HG03521 (cell line): ENCODE results near the gene TTYH2.
"Not testable (repeated sequence)": the region's sequence is repeated elsewhere in the genome, so short reads cannot be mapped to it uniquely, and the experiment has no call there.

Source experiments
- ATAC-seq: cut with Tn5 transposase; IDR thresholded peaks from one replicate; pipeline ENCODE4 v1.9.1; 2021; ENCODE audit warnings: mild to moderate bottlenecking, moderate library complexity; ENCODE audit not compliant: unreplicated experiment

The TTYH2 gene

DNA sequence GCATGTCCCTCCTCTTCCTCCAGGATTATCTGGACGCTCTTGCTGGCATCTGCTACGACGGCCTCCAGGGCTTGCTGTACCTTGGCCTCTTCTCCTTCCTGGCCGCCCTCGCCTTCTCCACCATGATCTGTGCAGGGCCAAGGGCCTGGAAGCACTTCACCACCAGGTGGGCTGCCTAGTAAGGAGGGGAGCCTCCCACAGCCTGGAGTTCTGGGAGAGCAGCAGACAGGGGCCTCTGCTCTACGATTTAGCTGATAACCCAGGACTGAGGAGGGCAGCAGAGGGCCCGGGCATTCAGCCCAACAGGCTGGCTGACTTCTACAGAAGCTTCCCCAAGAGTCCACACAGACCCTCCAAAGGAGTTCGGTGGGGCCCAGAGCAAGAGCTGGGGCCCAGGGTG, 38.8 kb downstream of the TTYH2 start:
- ATAC-seq = no peak

DNA sequence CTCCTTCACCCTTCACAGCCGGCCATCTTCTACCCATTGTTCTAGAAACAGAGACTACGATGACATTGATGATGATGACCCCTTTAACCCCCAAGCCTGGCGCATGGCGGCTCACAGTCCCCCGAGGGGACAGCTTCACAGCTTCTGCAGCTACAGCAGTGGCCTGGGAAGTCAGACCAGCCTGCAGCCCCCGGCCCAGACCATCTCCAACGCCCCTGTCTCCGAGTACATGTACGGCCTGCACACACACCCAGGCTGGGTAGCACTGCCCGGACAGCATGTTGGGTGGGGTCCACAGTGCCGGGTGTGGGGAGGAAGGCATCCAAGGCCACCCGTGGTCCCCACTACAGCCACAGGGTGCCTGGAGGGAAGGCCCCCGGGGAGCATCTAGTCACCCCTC, 39.7 kb downstream of the TTYH2 start:
- no peak for ATAC-seq

DNA sequence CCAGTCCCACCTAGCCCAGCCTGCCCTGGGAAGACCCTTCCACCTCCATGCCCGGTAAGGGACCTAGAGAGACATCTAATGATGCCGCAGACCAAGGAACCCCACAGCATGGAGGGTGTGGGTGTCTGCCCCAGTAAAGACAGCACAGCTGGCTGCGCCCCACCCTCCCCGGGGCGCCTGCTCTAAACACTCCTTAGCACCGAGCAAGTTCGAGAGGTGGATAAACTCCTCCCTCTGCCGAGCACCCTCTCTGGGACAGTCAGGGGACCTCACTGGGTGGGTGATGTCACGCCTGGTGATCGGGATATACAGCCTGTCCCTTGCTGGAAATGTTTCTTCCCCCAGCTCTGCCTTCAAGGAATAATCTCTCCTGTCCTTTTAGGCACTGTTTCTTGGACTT, 43.9 kb downstream of the TTYH2 start:
- no peak for ATAC-seq

DNA sequence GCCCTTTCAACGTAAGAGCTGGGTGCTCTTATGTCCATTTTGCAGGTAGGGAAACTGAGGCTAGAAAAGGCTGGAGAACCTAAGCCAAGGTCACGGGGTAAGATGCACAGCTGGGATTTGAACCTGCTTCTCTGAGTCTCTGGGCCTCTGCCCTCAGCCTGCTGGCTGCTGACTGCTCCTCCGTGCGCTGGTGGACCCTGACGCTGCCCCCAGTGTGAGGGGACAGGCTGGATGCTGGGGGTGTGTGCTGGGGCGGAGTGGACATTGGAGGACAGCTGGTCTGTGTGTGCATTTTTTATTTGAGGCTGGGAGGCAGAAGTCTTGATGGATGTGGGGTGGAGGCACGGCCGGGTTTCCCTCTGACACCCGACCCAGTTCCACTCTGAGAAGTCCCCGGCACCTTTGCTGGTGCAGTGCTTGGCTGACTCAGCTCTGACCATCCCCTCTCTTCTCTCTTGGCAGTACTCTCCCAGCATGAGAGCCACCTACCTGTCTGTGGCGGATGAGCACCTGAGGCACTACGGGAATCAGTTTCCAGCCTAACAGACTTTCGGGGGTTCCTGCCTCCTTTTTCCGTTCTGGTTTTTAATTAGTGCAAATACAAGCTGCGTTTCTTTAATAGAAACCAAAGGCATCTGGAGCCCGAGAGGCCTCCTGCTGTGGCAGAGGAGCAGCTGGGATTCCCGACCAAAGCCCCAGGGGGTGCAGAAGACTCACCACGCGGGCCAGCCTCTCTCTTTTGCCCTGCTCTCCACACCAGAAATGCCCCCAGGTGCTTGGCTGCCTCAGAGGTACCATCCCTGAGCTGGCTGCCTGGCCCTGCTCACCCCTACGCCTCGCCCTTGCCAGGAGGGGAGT, 46.5 kb downstream of the TTYH2 start:
- no peak for ATAC-seq

DNA sequence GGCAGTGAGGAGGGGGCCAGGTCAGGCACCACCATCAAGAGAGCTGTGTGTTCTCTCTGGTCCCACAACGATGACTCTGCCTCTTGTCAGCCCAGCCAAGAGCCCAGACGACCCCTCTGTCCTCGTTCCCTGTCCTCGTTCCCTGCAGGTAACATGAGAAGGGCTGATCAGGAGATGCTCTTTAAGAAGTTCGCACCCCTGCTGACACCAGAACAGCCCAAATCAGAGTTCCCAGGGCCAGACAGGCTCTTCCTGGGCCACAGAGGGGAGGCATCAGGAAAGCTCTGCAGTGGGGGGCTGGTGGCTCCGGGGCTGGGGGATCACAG, 47.1 kb downstream of the TTYH2 start:
- ATAC-seq = no peak

DNA sequence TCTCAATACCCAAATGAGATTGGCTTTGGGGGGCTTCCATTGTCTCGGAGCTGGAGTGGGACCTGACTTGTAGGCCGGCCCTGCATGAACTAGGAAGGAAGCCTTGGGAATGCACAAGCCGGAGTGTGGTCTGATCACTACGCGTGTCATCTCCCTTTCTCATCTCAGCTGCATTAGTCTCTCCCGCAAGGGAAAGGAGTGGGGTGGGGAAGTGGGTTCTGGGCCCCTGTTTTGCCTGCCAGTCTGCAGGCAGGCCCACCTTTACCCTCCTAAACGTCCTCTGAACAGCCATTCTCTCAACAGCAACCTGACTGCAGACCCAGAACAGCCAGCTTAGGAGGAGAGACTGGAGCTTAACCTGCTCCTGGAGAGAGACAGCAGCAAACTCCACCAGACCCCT, 49.2 kb downstream of the TTYH2 start:
- ATAC-seq = no peak

DNA sequence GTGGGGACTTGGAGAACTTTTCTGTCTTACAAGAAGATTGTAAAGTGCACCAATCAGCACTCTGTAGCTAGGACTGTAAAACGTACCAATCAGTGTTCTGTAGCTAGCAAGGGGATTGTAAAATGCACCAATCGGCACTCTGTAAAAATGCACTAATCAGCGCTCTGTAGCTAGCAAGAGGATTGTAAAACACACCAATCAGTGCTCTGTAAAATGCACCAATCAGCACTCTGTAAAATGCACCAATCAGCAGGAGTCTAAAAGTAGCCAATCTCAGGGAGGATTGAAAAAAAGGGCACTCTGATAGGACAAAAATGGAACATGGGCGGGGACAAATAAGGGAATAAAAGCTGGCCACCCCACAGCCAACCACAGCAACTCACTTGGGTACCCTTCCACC, 53.7 kb downstream of the TTYH2 start:
- ATAC-seq = not testable (repeated sequence)

DNA sequence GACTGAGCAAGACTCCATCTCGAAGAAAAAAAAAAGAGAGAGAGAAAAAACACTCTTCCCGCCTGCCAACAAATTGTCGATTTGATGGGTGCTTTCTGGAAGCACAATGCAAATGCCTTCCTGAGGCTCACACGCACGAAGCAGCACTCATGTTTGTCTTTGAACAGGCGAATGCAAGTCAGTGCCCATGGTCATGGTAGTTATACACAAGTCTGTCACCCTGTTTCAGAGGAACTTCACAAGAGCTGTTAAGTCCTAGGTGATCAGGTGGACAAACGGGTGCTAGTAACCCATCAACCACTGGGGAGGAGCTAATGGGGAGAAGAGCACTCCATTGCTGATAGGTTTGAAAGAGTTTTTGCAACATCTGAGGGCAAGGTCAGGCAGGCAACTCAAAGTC, 54.2 kb downstream of the TTYH2 start:
- ATAC-seq = no peak

DNA sequence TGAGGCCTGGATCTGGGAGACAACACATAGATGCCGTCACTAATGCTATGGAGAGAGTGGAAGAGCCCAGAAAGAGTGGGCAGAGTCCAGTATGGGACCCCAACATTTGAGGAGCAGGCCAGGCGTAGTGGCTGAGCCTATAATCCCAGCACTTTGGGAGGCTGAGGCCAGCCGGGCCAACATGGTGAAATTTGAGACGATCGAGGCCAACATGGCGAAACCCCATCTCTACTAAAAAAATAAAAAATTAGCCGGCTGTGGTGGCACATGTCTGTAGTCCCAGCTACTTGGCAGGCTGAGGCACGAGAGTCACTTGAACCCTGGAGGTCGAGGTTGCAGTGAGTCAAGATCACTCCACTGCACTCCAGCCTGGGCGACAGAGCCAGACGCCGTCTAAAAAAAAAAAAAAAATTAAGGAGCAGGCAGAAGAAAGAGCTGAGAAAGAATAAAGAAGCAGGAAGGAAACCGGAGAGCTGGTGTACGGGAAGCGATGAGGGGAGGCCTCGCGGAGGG, 54.7 kb downstream of the TTYH2 start:
- ATAC-seq = no peak

DNA sequence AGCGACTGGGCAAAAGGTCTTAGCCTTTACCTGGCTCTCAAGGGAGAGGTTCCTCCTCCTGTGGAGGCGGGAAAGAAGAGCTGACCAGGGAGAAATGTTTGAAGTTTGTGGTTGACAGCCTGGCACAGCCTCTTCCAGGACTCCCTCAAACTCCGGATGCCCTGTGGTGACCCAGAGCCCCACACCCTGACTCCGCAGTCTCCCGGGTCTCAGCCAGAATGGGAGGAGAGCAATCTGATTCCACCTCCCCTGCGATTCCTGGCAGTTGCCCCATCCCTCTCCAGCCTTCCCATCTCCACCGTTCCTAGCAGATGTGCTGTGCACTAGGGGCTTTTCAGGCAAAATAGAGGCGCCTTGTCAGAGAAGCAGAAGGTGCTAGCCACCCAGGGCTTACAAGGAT, 55.2 kb downstream of the TTYH2 start:
- ATAC-seq = no peak

DNA sequence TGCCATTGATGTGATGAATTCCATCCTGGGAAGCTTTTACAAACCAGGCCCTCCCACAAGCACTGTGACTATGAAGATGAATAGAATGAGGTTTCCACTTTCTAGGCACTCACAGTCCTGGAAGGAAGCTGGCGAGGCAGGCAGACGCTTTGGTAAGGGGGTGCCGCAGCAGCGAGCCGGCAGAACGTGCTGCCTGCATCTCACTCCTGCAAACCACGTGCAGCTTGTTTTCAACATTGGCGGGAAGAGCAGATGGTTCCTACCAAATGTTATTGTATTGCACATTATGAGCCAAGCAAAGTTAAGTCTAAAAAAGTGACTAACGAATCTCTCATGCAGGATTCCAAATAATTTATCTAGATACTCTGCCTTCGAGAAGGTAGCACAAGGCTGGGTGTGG, 57.0 kb downstream of the TTYH2 start:
- no peak for ATAC-seq

DNA sequence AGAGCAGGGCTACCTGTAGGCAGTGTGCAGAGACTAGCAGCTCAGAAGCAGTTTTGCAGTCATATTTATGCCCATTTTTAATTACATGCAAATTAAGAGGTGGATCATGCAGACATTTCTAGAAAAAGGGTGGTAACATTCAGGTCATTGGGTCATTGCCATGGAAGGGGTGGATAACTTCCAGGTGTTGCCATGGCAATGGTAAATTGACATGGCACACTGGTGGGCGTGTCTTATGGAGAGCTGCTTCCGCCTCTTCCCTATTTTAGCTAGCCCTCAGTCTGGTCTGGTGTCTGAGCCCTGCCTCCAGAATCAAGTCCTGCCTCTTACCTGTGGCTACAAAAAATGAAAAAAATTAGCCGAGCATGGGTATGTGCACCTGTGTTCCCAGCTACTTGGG, 57.9 kb downstream of the TTYH2 start:
- no peak for ATAC-seq

DNA sequence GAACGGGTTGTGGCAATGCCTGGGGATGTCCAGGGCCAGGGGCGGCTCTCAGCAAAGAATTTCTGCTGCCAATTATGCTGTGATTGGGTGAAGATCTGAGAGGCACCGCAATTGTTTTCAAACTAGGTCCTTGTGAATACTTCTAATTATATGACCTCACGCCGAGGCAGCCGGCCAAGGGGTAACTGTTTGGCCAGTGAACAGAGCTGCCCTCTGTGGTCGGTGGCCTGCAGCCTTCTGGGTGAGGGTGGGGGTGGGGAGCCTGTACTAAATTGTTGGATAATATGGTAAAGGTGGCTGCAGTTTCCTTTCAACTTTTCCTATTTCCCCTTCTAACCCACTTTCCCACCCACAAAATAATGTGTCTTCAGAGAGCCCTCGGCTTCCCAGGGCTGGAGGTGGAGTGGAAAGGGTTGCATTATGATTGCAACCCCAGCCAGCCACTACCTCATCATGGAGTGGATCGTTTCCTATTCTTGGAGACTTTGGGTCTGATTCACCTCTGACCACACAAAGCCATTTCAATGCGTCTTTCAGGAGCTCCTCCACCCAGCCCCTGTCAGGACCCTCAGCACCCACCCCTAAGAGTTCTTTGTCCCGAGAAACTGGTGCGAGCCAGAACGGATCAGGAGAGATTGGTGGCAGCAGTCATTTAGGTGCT, 58.7 kb downstream of the TTYH2 start:
- no peak for ATAC-seq

DNA sequence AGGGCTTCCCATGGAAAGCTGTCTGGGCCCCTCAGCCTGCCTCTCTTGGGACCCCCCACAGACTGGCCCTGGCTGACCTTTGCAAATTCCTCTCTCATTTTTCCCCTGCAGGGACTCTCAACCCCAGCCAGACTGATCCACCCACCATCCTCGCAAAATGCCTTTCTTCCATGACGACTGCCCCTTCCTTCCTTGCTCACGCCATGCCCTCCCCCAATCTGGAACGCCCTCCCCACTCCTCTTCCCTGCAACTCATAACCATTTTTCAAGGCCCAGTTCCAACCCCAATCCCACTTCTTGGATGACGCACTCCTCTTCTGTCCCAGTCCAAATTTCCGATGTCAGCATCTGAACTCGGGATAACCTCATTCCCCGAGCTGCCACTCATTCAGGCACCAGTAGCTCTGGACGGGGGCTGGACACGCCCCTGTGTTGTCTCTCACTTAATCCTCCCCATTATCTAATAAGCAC, 59.4 kb downstream of the TTYH2 start:
- no peak for ATAC-seq

DNA sequence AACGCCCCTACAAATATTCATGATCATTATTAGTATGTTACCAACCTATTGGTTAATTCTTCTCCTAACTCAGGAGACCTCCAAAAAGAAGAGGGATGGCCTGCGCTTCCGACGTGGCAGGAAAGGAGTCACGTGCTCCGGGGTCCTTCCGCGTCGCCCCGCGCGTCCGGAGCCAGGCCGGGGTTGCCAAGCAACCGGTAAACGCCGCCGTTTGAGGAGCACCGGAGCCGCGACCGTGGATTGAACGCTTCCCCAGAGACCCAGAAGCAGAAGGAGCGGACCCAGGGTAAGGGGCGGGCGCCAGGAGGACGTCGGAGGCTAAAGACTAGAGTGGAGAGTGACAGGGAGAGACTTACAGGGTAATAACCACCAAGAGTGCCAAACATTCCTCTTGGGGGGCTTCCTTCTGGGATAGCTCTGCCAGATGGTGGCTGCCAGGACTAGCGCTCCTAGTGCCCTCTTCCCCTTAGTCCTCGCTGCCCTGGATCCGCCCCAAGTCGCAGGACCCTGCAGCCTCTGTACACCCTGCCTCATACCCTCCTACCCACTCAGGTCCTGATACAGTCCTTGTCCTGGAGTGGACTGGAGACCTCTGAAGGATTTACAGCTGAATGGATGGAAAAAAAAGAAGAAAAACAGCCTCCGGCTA, 60.8 kb downstream of the TTYH2 start, which contains the start of gene DNAI2:
Gene DNAI2 (plus strand): TSS at position 175 of the 649 bp plus-strand sequence. CDS start 7,584 bp downstream, outside the sequence.
- no peak for ATAC-seq

DNA sequence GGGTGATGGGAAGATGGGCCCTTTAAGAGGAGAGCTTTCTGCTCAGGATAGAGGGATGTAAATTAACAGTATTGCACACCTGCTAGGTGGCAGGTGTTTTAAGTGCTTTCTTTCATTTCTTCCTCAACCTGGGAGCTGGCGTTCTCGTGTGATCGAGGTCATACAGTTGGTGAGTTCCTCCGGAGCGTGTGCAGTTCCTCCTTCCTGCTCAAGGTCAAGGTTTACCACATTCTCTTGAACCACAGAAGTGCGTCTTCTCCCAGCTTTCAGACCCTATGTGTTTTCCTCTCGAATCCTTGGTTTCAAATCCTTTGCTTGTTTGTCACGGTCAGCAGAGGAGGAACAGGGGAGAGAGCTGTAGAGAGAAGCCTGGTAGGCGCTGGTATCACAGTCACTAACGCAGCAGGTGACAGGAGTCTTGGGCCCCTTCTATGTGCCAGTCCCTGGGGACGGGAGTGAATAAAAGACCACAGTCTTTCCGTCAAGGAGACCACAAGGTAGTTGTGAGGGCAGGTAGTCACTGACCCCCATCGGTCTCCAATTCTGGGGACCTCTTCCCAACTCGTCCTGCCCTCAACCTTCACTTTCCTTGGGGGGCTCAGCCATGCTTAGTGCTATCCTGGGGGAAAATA, 61.5 kb downstream of the TTYH2 start:
- ATAC-seq = no peak

DNA sequence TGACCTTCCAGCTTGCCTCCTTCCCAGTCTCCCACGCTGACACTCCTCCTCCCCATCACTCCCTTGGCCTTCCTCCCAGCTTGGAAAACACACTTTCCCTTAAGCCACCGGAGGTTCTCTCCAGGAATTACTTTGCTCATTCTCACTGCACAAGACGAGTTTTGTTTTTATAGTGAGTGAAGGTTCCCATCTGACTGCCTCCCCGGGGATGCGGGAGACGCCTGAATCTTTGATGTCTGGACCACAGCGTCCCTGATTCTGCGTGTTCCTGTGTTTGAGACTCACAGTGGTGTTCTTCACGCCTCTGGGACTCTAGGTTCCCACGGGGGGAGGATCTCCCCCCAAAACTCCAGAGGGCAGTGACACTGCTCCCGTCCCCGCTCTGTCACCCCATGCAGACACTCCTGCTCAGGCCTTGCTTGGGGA, 62.7 kb downstream of the TTYH2 start:
- no peak for ATAC-seq

DNA sequence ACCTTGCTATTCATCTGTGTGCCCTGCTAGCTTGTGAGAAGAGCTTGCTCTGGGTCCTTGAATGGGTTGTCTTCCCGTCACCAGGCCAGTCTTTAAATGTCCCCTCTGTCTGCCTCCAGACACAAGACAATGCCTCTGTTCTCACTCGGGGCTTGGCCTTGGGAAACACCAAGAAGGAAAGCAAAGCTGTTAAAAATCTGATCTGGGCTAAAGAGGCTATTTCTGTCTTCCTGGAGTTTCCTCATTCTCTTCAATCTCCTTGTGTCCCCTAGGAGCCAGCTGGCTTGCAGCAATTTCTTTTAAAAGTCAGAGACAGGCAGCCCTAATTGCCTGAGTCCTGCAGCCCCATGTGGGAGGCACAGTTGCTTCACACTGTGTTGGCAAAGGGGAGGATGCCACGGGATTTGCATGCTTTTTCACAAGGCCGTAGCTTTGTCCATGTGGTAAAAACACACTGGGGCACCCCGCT, 63.2 kb downstream of the TTYH2 start:
- no peak for ATAC-seq

DNA sequence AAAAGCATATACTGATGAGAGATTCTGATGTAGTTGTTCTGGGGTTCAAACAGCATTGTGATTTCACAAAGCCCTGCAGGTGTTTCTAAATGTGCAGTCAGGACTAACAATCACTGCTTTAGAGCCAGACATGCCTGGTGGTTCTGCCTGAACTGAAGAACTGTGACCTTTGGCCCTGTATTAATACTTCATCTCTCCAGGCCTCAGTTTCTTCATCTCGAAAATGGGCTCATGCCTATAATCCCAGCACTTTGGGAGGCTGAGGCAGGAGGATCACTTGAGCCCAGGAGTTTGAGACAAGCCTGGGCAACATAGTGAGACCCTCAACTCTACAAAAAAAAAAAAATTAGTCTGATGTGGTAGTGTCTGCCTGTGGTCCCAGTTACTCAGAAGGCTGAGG, 64.6 kb downstream of the TTYH2 start:
- no peak for ATAC-seq

DNA sequence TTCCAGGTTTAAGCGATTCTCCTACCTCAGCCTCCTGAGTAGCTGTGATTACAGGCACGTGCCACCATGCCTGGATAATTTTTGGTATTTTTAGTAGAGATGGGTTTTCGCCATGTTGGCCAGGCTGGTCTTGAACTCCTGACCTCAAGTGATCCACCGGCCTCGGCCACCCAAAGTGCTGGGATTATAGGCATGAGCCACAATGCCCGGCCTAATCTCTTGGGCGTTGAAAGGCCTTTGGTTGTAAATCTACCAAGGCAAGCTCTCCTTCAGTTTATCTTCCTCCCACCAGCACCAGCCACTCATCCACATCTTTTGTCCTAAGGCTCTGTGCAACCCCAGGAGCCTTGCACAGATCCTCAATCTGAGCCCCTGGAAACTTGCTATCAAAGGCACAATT, 66.2 kb downstream of the TTYH2 start:
- ATAC-seq = not testable (repeated sequence)

DNA sequence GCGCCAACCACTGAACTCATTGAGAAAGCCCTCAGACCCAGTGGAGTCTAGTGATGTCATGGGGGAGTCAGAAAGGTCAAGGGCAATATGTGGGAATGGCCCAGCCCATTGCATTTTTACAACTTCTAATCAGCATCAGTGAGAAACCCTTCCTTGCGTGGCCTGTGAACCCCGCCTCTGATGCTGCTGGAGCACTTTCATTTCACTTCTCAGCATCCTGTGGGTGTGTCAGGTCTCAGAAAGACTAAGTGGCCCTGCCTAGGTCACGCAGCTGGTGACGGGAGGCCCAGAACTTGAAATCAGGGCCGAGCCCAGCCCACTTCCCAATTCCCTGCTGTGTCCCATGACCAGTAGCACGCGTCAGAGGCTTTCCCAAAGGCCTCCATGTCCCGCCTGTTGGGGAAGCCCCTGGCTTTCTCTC, 66.7 kb downstream of the TTYH2 start:
- ATAC-seq = peak; percentile 58
